ENCODE measurements around the gene ZNF519.
A peak's percentile ranks its signal among the peaks of the same experiment; 100 is the strongest.
"Not testable (repeated sequence)": the region's sequence is repeated elsewhere in the genome, so short reads cannot be mapped to it uniquely, and the experiment has no call there.

Gene ZNF519

GRCh38 chr18:14132271-14132700 lies at the start of gene ZNF519:
Gene ZNF519 (minus strand): TSS chr18:14132435. CDS start chr18:14132277, 158 bp downstream.
- DNase-seq (ENCODE audit: low spot score) = peak; percentile 96

- DNase-seq (ENCODE audit: low spot score) = no peak
These were observed 47.1 kb upstream of the ZNF519 start for GRCh38 chr18:14179306-14179705.

GRCh38 chr18:14178321-14179196 lies 46.3 kb upstream of the ZNF519 start:
- DNase-seq (ENCODE audit: low spot score) = peak; percentile 63

- DNase-seq (ENCODE audit: low spot score) = not testable (repeated sequence)
These were observed 45.5 kb upstream of the ZNF519 start for GRCh38 chr18:14177540-14178320.

- DNase-seq (ENCODE audit: low spot score) = not testable (repeated sequence)
These were observed 43.2 kb upstream of the ZNF519 start for GRCh38 chr18:14175404-14175803.

- no peak for DNase-seq (ENCODE audit: low spot score)
These were observed 42.5 kb upstream of the ZNF519 start for GRCh38 chr18:14174706-14175085.

GRCh38 chr18:14174002-14174705 lies 41.9 kb upstream of the ZNF519 start:
- DNase-seq (ENCODE audit: low spot score) = not testable (repeated sequence)

GRCh38 chr18:14173116-14173951 lies 41.1 kb upstream of the ZNF519 start:
- DNase-seq (ENCODE audit: low spot score) = not testable (repeated sequence)

- not testable (repeated sequence) for DNase-seq (ENCODE audit: low spot score)
These were observed 40.2 kb upstream of the ZNF519 start for GRCh38 chr18:14172142-14173115.

- DNase-seq (ENCODE audit: low spot score) = not testable (repeated sequence)
These were observed 39.3 kb upstream of the ZNF519 start for GRCh38 chr18:14171301-14172141.

- not testable (repeated sequence) for DNase-seq (ENCODE audit: low spot score)
These were observed 38.3 kb upstream of the ZNF519 start for GRCh38 chr18:14170367-14171036.

GRCh38 chr18:14162915-14163314 lies 30.7 kb upstream of the ZNF519 start:
- DNase-seq (ENCODE audit: low spot score) = not testable (repeated sequence)

GRCh38 chr18:14151564-14152113 lies 19.4 kb upstream of the ZNF519 start:
- not testable (repeated sequence) for DNase-seq (ENCODE audit: low spot score)

GRCh38 chr18:14150766-14151165 lies 18.5 kb upstream of the ZNF519 start:
- not testable (repeated sequence) for DNase-seq (ENCODE audit: low spot score)

- not testable (repeated sequence) for DNase-seq (ENCODE audit: low spot score)
These were observed 17.7 kb upstream of the ZNF519 start for GRCh38 chr18:14149916-14150420.

- DNase-seq (ENCODE audit: low spot score) = not testable (repeated sequence)
These were observed 17.1 kb upstream of the ZNF519 start for GRCh38 chr18:14149121-14149850.

Measured in RKO (cell line).